Measurements from ENCODE around the gene PMEPA1.

GRCh38 chr20:57688864-57689263 is 21.0 kb downstream of the PMEPA1 start:
- TF ChIP-seq EZH2 (IDR thresholded peaks at IDR 0.05; ENCODE audit: insufficient read depth, poor library complexity, severe bottlenecking) (no peak), EZH2phosphoT487 (IDR thresholded peaks at IDR 0.05; ENCODE audit: insufficient read depth, low read depth) (no peak)
